GM12801 (cell line): Measurements from ENCODE around the gene MELTF.

Source experiments
- TF ChIP-seq, protein P1 (sequence below): IDR thresholded peaks from one replicate; pipeline ENCODE4 v1.5.1; 2011; ENCODE audit warnings: control low read depth; ENCODE audit not compliant: insufficient read length; ENCODE audit errors: extremely low read depth

MELTF gene

DNA sequence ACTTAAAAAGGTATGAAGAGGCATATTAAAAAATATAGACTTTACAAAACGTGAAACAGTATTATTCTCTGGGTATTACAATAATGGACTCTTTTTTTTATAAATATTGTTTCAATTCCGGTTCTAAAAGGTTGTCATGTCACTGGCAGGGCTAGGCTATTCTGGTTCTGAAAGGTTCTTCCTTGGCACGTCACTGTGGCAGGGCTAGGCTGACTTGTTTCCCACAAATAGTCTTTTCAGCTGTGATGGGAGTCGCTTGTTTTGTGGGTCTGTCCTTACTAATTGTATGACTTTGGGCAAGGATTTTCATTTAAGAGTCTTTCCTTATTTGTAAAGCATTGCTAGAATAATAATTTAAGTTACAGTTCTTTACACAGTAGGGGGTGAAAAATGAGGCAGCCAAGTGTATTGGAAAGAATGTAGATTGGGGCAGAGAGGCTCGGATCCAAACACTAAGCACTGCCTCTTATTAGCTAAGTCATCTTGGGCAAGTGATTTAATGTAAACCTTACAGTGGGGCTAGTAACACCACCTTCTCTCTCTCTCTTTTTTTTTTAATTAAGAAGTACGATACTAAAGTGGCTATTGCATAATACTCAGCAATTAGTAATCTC lies 12.4 kb upstream of the MELTF start:
- TF ChIP-seq, protein P1, sequence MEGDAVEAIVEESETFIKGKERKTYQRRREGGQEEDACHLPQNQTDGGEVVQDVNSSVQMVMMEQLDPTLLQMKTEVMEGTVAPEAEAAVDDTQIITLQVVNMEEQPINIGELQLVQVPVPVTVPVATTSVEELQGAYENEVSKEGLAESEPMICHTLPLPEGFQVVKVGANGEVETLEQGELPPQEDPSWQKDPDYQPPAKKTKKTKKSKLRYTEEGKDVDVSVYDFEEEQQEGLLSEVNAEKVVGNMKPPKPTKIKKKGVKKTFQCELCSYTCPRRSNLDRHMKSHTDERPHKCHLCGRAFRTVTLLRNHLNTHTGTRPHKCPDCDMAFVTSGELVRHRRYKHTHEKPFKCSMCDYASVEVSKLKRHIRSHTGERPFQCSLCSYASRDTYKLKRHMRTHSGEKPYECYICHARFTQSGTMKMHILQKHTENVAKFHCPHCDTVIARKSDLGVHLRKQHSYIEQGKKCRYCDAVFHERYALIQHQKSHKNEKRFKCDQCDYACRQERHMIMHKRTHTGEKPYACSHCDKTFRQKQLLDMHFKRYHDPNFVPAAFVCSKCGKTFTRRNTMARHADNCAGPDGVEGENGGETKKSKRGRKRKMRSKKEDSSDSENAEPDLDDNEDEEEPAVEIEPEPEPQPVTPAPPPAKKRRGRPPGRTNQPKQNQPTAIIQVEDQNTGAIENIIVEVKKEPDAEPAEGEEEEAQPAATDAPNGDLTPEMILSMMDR, result no peak

DNA sequence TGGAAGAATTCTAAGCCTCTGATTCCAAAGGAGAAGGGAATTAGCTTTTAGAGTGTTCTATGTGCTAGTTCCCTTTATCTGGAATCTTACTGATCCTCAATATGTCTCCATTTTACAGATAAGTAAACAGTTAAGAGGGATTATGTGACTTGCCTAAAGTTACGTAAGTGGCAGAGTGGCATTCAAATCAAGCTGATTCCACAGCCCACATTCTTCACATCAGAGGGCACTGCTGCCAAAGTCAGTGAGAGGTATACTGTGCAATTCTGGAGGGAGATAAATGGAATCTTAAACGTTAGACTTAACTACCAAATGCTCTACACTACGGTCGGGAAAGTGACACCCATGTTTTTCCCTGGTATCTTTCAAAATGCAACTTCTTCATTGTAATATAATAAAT lies 11.0 kb upstream of the MELTF start:
- TF ChIP-seq, protein P1, result no peak

- TF ChIP-seq, protein P1, result no peak
Observed at GRCh38 chr3:197038679-197039462, 9.3 kb upstream of the MELTF start.

DNA sequence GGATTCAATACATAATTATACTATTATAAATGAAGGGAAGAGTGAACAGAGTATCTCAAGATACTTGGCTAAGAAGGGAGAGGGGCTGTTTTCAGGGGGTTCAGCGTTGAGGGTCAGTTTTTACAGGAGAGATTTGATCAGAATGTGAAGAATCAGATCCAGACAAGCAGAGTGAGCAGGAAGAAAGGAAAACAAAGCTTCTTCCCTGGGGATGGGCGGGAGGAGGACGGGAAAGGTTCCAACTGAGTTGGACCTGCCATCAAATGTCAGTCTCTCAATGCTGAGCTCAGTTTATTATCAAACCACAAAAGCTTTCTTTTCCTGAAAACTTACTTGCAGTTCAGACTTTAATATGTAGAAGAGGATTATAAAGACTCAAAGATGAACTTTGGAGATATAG lies 6.0 kb upstream of the MELTF start:
- TF ChIP-seq, protein P1, result no peak

DNA sequence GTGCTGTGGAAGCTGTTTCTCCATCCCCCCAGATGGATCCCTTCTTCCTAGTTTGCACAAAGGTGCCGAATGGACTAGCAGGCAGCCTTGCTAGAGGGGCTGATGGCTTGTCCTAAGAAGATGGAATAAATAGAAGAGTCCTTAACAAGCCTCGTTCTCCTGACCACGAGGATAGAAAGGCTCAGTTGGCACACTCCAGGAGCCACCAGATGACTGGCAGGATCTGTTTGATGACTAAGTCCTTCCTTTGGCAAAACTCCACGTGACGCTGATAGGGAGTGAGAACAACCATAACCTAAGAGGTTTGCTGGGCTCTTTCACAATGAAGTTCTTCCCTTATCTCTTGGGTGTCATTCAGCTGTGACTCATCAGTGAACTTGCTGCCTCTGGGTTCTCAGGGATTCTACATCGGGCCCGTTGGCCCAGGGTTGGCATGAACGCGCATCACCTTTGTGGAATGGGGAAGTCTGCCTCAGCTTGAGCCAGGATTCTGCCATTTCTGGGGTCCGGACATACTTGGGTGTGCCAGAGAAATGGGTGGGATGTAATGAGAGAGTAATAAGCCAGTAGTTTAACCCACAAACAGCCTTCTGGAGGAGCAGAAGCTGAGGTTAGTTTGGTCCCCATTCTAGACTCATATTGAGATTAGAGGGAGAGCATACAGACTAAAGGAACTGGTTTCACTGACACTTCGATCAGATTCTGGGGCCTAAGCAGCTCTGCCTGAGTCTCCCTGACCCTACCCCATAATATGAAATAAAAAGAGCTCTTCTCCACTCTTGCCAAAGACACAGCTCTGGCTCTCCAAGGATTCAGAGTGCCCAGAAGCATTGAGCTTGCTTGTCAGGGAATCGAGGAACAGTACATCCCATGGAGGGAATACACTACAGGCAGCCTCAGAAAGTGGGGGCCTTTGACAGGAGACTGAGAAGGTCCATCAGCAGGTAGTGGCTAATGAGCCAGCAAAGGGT lies 2.0 kb upstream of the MELTF start:
- TF ChIP-seq, protein P1, result no peak

DNA sequence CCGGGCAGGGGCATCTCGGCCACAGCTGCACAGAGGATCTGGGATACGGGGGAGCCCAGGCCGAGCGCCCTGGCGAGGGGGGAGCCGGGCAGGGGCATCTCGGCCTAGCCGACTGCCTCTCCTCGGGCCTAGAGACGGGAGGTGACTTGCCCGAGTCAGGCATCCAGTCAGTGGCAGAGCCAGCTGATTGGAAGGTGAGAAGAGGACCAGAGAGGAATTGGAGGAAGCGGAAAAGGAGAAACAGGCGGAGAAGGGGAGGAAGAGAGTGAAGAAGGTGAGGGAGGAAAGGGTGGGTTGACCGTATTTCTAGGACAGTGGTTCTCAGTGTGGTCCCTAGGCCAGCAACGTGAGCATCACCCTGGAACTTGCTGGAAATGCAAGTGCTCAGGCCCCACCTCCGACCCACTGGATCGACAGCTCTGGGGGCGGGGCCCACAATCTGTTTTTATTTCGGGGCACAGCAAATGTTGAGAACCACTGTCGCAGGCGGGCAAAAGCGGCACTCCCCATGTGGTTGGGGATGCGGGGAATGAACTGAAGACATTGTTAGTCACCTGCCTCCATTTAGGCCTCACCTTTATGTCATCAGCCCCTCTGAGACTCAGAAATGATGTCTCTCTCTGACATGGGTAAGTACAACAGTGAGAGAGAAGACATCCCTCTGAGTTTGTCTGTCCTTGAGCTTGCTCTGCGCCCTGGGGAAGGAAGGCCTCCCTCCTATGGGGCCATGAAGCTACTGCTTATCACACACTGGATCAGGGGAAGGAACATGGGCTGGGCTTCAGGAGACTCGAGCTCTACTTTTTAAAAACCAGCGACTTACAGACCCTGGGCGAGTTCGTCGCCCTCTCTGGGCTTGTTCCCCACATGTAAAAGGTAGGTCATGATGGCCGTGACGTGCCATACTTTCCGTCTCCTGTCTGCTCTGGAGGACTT lies 1.0 kb upstream of the MELTF start:
- TF ChIP-seq, protein P1, result no peak
